ENCODE data around the gene ANKRD63.

ANKRD63 gene

GRCh38 chr15:40280260-40281056 is 2.4 kb downstream of the ANKRD63 start:
- Mint-ChIP-seq H3K36me3 (no peaks in the 10 kb centered on the region), H3K27ac (no peak overlapping the region), H3K9me3 (no peaks in the 10 kb centered on the region), H3K4me3 (no peak overlapping the region), H3K27me3 (peaks cover 58% of the 10 kb centered on the region), H3K4me1 (peaks cover 53% of the 10 kb centered on the region)
- no peak for ATAC-seq

- peak; percentile 44 for ATAC-seq
- Mint-ChIP-seq H3K9me3 (no peaks in the 10 kb centered on the region), H3K27ac (no peak overlapping the region), H3K36me3 (no peaks in the 10 kb centered on the region), H3K4me3 (no peak overlapping the region), H3K4me1 (peaks cover 49% of the 10 kb centered on the region), H3K27me3 (peaks cover 58% of the 10 kb centered on the region)
These were observed 3.3 kb downstream of the ANKRD63 start for GRCh38 chr15:40279437-40280141.

GRCh38 chr15:40278026-40278425 is 4.8 kb downstream of the ANKRD63 start:
- Mint-ChIP-seq H3K27ac (no peak overlapping the region), H3K36me3 (no peaks in the 10 kb centered on the region), H3K27me3 (peaks cover 58% of the 10 kb centered on the region), H3K4me3 (no peak overlapping the region), H3K4me1 (peaks cover 43% of the 10 kb centered on the region), H3K9me3 (no peaks in the 10 kb centered on the region)
- no peak for ATAC-seq

- no peaks in the 10 kb centered on the region for H3K9me3 Mint-ChIP-seq
- H3K27ac Mint-ChIP-seq = peak overlapping the region; percentile 61
- H3K4me3 Mint-ChIP-seq = no peak overlapping the region
- peaks cover 58% of the 10 kb centered on the region for H3K27me3 Mint-ChIP-seq
- no peak for ATAC-seq
- H3K4me1 Mint-ChIP-seq = peaks cover 39% of the 10 kb centered on the region
- H3K36me3 Mint-ChIP-seq = no peaks in the 10 kb centered on the region
These were observed 5.4 kb downstream of the ANKRD63 start for GRCh38 chr15:40277471-40277870.

DNA sequence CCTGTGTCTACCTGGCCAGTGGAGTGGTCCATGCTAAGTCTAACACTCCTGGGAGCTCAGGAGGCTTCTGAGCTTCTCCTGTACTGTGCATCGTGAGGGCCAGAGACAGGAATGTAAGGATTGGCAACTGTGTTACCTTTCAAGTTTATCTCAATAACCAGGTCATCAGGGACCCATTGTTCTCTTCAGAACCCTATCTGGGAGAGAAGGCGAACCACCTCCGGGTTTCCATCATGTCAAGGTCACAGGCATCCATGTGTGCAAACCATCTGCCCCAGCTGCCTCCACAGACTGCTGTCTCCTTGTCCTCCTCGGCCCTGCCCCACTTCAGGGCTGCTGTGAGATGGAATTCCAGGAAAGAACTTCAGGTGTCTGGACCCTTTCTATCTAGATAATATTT is 5.9 kb downstream of the ANKRD63 start:
- no peak overlapping the region for H3K4me3 Mint-ChIP-seq
- no peak for ATAC-seq
- H3K27me3 Mint-ChIP-seq = peaks cover 58% of the 10 kb centered on the region
- H3K27ac Mint-ChIP-seq = peak overlapping the region; percentile 61
- no peaks in the 10 kb centered on the region for H3K36me3 Mint-ChIP-seq
- H3K4me1 Mint-ChIP-seq = peaks cover 39% of the 10 kb centered on the region
- no peaks in the 10 kb centered on the region for H3K9me3 Mint-ChIP-seq

GRCh38 chr15:40275954-40276353 is 6.9 kb downstream of the ANKRD63 start:
- H3K4me3 Mint-ChIP-seq = no peak overlapping the region
- H3K4me1 Mint-ChIP-seq = peaks cover 39% of the 10 kb centered on the region
- peaks cover 52% of the 10 kb centered on the region for H3K27me3 Mint-ChIP-seq
- H3K27ac Mint-ChIP-seq = no peak overlapping the region
- H3K9me3 Mint-ChIP-seq = no peaks in the 10 kb centered on the region
- no peaks in the 10 kb centered on the region for H3K36me3 Mint-ChIP-seq
- no peak for ATAC-seq

GRCh38 chr15:40275523-40275922 is 7.3 kb downstream of the ANKRD63 start:
- H3K4me3 Mint-ChIP-seq = no peak overlapping the region
- peaks cover 39% of the 10 kb centered on the region for H3K4me1 Mint-ChIP-seq
- H3K9me3 Mint-ChIP-seq = no peaks in the 10 kb centered on the region
- H3K27ac Mint-ChIP-seq = no peak overlapping the region
- H3K36me3 Mint-ChIP-seq = no peaks in the 10 kb centered on the region
- peaks cover 48% of the 10 kb centered on the region for H3K27me3 Mint-ChIP-seq
- no peak for ATAC-seq

- H3K4me1 Mint-ChIP-seq = peaks cover 39% of the 10 kb centered on the region
- H3K36me3 Mint-ChIP-seq = no peaks in the 10 kb centered on the region
- no peak overlapping the region for H3K27ac Mint-ChIP-seq
- H3K4me3 Mint-ChIP-seq = no peak overlapping the region
- peaks cover 39% of the 10 kb centered on the region for H3K27me3 Mint-ChIP-seq
- ATAC-seq = peak; percentile 65
- no peaks in the 10 kb centered on the region for H3K9me3 Mint-ChIP-seq
These were observed 8.3 kb downstream of the ANKRD63 start for GRCh38 chr15:40274350-40275274.

- Mint-ChIP-seq H3K36me3 (no peaks in the 10 kb centered on the region), H3K4me1 (peaks cover 27% of the 10 kb centered on the region), H3K27ac (no peak overlapping the region), H3K27me3 (peaks cover 27% of the 10 kb centered on the region), H3K9me3 (no peaks in the 10 kb centered on the region), H3K4me3 (no peak overlapping the region)
- ATAC-seq = no peak
These were observed 9.4 kb downstream of the ANKRD63 start for GRCh38 chr15:40273428-40273827.

- peaks cover 19% of the 10 kb centered on the region for H3K4me1 Mint-ChIP-seq
- H3K9me3 Mint-ChIP-seq = no peaks in the 10 kb centered on the region
- peaks cover 18% of the 10 kb centered on the region for H3K27me3 Mint-ChIP-seq
- no peaks in the 10 kb centered on the region for H3K36me3 Mint-ChIP-seq
- no peak for ATAC-seq
- no peak overlapping the region for H3K4me3 Mint-ChIP-seq
- H3K27ac Mint-ChIP-seq = no peak overlapping the region
These were observed 10.3 kb downstream of the ANKRD63 start for GRCh38 chr15:40272485-40273056.

DNA sequence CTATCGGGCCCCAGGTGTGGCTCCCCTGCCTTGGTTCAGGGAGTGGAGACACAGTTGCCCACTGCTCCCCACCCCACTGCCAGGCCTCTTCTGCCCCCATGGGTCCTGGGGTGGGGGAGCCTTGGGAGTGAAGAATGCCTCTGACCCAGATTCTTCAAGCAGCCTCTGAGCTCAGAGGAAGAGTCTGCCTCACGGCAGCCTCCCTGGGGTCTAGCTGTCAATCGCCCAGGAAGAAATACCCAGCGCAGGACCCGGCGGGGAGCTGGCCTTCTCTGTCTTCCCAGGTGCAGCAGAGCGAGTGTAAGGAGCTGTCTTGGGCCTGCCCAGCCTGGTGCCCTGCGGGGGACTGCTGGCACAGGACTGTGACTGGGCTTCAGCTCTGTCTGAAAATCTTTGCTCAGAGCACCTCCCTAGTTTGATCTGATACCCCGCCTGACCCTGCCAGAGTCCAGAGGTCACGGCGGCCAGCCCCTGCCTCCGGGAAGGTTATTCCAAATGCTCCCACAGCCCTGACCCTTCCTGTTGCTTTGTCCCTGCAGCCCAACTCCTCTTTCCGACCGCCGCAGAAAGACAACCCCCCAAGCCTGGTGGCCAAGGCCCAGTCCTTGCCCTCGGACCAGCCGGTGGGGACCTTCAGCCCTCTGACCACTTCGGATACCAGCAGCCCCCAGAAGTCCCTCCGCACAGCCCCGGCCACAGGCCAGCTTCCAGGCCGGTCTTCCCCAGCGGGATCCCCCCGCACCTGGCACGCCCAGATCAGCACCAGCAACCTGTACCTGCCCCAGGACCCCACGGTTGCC is 11.0 kb downstream of the ANKRD63 start:
- Mint-ChIP-seq H3K4me1 (peaks cover 12% of the 10 kb centered on the region), H3K27me3 (peaks cover 12% of the 10 kb centered on the region), H3K36me3 (no peaks in the 10 kb centered on the region), H3K9me3 (no peaks in the 10 kb centered on the region), H3K4me3 (no peak overlapping the region), H3K27ac (no peak overlapping the region)
- no peak for ATAC-seq

DNA sequence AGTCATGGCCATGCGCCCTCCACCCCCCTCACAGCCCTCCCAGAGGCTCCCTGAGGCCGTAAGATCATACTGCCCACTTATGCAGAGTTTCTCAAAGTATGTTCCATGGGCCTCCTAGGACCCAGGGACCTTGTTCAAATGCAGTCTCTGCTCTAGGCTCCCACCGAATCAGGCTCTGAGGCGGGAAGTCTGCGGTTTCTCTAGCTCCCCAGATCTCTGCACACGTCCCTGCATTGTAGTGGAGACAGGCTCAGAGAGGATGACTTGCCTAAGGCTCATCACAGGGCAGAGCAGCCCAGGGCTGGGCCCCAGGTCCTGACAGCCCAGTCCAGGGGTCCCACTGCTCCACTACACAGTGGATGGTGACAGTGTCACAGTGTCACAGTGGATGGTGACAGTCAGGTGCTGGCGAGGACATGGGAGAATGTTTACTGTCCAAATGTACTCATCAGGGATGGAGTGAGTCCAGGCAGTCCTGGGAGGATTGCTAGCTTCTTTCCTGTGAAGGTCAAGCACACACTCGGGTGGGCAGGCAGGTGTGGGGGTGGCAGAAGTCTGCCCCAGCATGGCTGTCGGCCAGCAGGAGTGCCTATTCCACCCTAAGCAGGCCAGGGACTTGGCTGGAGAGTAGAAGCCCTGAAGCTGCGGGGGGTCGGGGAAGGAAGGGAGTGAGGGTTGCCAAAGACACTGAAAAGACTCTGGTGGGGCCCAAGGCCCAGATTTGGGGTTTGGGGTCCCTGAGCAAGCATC is 12.4 kb downstream of the ANKRD63 start:
- no peak overlapping the region for H3K27ac Mint-ChIP-seq
- no peak overlapping the region for H3K4me3 Mint-ChIP-seq
- no peaks in the 10 kb centered on the region for H3K9me3 Mint-ChIP-seq
- H3K27me3 Mint-ChIP-seq = no peaks in the 10 kb centered on the region
- no peaks in the 10 kb centered on the region for H3K36me3 Mint-ChIP-seq
- no peaks in the 10 kb centered on the region for H3K4me1 Mint-ChIP-seq
- ATAC-seq = no peak

GRCh38 chr15:40269604-40270003 is 13.3 kb downstream of the ANKRD63 start:
- no peak overlapping the region for H3K4me3 Mint-ChIP-seq
- no peaks in the 10 kb centered on the region for H3K4me1 Mint-ChIP-seq

GRCh38 chr15:40267670-40268069 is 15.2 kb downstream of the ANKRD63 start:
- H3K4me3 Mint-ChIP-seq = no peak overlapping the region
- no peak overlapping the region for H3K27ac Mint-ChIP-seq
- H3K36me3 Mint-ChIP-seq = no peaks in the 10 kb centered on the region
- H3K9me3 Mint-ChIP-seq = no peaks in the 10 kb centered on the region
- no peaks in the 10 kb centered on the region for H3K27me3 Mint-ChIP-seq
- no peak for ATAC-seq
- no peaks in the 10 kb centered on the region for H3K4me1 Mint-ChIP-seq

More at GRCh38 chr15:40269604-40270003, 13.3 kb downstream of the ANKRD63 start:
- H3K36me3 Mint-ChIP-seq = no peaks in the 10 kb centered on the region
- no peaks in the 10 kb centered on the region for H3K9me3 Mint-ChIP-seq
- H3K27ac Mint-ChIP-seq = no peak overlapping the region
- no peak for ATAC-seq
- H3K27me3 Mint-ChIP-seq = no peaks in the 10 kb centered on the region

Measured in stimulated activated memory B cell treated with anti-CD40 and anti-IgM and Interleukin-4, amounts not matched to agents 10 μg/mL and 1 μg/mL and 100 μg/mL, for 72 hours (primary cell).